Trophoblast cell (in vitro differentiated cells and primary cell): ENCODE results near the gene ARHGAP27. TPM values are rescaled to one million over a fixed set of nuclear protein-coding genes. Genes with fewer than 3 reads are reported as not detected.
"Not testable (repeated sequence)": the region's sequence is repeated elsewhere in the genome, so short reads cannot be mapped to it uniquely, and the experiment has no call there.

Experiments
- DNase-seq, 2 donors: peaks; one replicate each; pipeline ENCODE4 v3.0.0-alpha.2; 2016
- H2AFZ ChIP-seq: 2 replicates; pipeline ENCODE4 v1.6.1; 2013; ENCODE audit warnings: low read length, moderate library complexity, mild to moderate bottlenecking; ENCODE audit not compliant: insufficient read depth, poor library complexity
- H2AK5ac ChIP-seq: 2 replicates; pipeline ENCODE4 v1.6.1; 2013; ENCODE audit warnings: mild to moderate bottlenecking, low read length
- H2BK120ac ChIP-seq: 2 replicates; pipeline ENCODE4 v1.6.1; 2013; ENCODE audit warnings: low read length, mild to moderate bottlenecking, moderate library complexity; ENCODE audit not compliant: insufficient read depth, poor library complexity
- H2BK12ac ChIP-seq: 2 replicates; pipeline ENCODE4 v1.6.1; 2013; ENCODE audit warnings: mild to moderate bottlenecking, low read length, moderate library complexity
- H2BK5ac ChIP-seq: 2 replicates; pipeline ENCODE4 v1.6.1; 2013; ENCODE audit warnings: low read length, low read depth, moderate library complexity, mild to moderate bottlenecking; ENCODE audit not compliant: poor library complexity
- H3K14ac ChIP-seq: 2 replicates; pipeline ENCODE4 v1.6.1; 2013; ENCODE audit warnings: mild to moderate bottlenecking, low read length
- H3K18ac ChIP-seq: 2 replicates; pipeline ENCODE4 v1.6.1; 2013; ENCODE audit warnings: mild to moderate bottlenecking, low read length
- H3K23ac ChIP-seq: 2 replicates; pipeline ENCODE4 v1.6.1; 2013; ENCODE audit warnings: low read length
- H3K27ac ChIP-seq: 2 replicates; pipeline ENCODE4 v1.5.1; 2013; ENCODE audit warnings: low read depth, mild to moderate bottlenecking, inconsistent platforms, low read length, moderate library complexity
- H3K27me3 ChIP-seq: 2 replicates; pipeline ENCODE4 v1.6.1; 2013; ENCODE audit warnings: inconsistent platforms, mild to moderate bottlenecking, low read length, moderate library complexity; ENCODE audit not compliant: insufficient read depth
- H3K36me3 ChIP-seq, 2 experiments: 1 replicate in 1 of 2; 2 replicates in 1 of 2; pipeline ENCODE4 v1.6.1; 2013; ENCODE audit warnings: low read length in 2 of 2, mild to moderate bottlenecking in 2 of 2, moderate library complexity in 1 of 2; ENCODE audit not compliant: insufficient read depth in 2 of 2, control insufficient read depth in 1 of 2
- H3K4ac ChIP-seq: 2 replicates; pipeline ENCODE4 v1.6.1; 2013; ENCODE audit warnings: low read depth, mild to moderate bottlenecking, low read length, moderate library complexity
- H3K4me1 ChIP-seq, 2 experiments: 1 replicate in 1 of 2; 2 replicates in 1 of 2; pipeline ENCODE4 v1.6.1; 2013; ENCODE audit warnings: low read length in 2 of 2, mild to moderate bottlenecking in 2 of 2, moderate library complexity in 1 of 2; ENCODE audit not compliant: insufficient read depth in 2 of 2, control insufficient read depth in 1 of 2
- H3K4me2 ChIP-seq: 2 replicates; pipeline ENCODE4 v1.6.1; 2013; ENCODE audit warnings: inconsistent platforms, mild to moderate bottlenecking, low read length, moderate library complexity
- H3K4me3 ChIP-seq: 2 replicates; pipeline ENCODE4 v1.5.1; 2013; ENCODE audit warnings: mild to moderate bottlenecking, low read depth, low read length, inconsistent platforms
- H3K79me1 ChIP-seq: one replicate; pipeline ENCODE4 v1.6.1; 2013; ENCODE audit warnings: low read length
- H3K79me2 ChIP-seq: 2 replicates; pipeline ENCODE4 v1.6.1; 2013; ENCODE audit warnings: low read length, mild to moderate bottlenecking; ENCODE audit not compliant: control insufficient read depth, insufficient read depth, poor library complexity
- H3K9ac ChIP-seq: 2 replicates; pipeline ENCODE4 v1.6.1; 2013; ENCODE audit warnings: mild to moderate bottlenecking, low read length
- H3K9me3 ChIP-seq: 2 replicates; pipeline ENCODE4 v1.6.1; 2013; ENCODE audit warnings: low read depth, mild to moderate bottlenecking, control low read depth, inconsistent platforms, low read length; ENCODE audit not compliant: insufficient read depth
- H4K12ac ChIP-seq: 2 replicates; pipeline ENCODE4 v1.6.1; 2013; ENCODE audit warnings: low read depth, mild to moderate bottlenecking, low read length, moderate library complexity
- H4K8ac ChIP-seq: 2 replicates; pipeline ENCODE4 v1.6.1; 2013; ENCODE audit warnings: low read depth, mild to moderate bottlenecking, low read length, moderate library complexity
- H4K91ac ChIP-seq: one replicate; pipeline ENCODE4 v1.6.1; 2013; ENCODE audit warnings: low read depth, mild to moderate bottlenecking, low read length, moderate library complexity
- WGBS: extraction: QIAGEN DNeasy Blood & Tissue Kit; methylation state at CpG from one replicate; pipeline ENCODE4 v1.1.7; 2013; ENCODE audit warnings: missing lambda C conversion rate; ENCODE audit not compliant: insufficient read length, insufficient coverage; ENCODE audit errors: extremely low coverage; 5-methylcytosine and 5-hydroxymethylcytosine counted together
- polyA plus RNA-seq: library from polyadenylated mRNA; stranded (reverse); fragments of 200-250 nt; gene quantifications from 2 replicates; pipeline ENCODE4 v1.2.3, GENCODE V29; 2013

ARHGAP27 gene
- 12.2 and 13.9 TPM in 2 replicates for polyA plus RNA-seq

DNA sequence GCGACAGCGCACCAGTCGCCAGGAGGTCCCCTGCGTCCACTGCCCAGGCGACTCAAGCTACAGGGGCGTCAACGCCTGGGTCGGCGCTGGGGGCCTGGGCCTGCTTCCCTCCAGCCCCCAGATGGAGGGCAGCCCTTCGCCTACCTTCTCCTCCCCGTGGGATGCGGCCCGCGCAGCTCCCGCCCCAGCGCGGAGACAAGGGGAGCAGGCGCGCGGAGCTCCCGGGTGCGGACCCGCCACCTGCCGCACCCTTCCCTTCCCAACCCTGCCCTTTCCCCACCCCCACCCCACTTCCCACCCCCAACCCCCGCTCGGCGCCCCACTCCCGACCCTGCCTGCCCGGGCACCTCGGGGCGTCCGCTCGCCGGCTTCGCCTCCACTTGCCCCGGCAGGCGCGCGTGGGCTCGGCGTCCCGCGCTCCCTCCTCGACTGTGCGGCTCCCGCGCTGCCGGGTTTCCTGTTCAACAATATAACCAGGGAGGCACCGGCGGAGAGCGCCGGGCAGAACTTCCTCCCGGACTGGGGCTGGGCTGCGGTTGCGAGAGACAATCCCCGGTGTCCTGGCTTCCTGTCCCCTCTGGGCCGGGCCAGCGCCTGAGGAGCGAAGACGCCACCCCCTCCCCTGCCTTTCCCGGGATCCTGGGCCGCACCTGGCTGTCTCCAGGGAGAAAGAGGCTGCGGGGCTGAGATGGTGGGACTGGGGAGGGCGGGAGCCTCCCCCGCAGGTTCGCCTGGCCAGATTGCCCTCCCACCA, at the start of gene ARHGAP27:
Gene ARHGAP27, minus strand, starts transcription at position 466 of the 754 bp plus-strand sequence. CDS start 2,591 bp downstream, outside the sequence.
- Histone ChIP-seq H3K14ac (peak within 1 kb of the TSS; percentile 77), H3K36me3 (peaks cover under 1 to 3% of the 10 kb centered on the region in 2 experiments), H2BK5ac (peak within 1 kb of the TSS; percentile 21), H3K4me2 (peak within 1 kb of the TSS; percentile 99), H3K9ac (no peak within 1 kb of the TSS), H3K79me1 (peaks cover 18% of the 10 kb centered on the region), H3K4ac (no peak within 1 kb of the TSS), H3K4me1 (peaks cover 14 to 34% of the 10 kb centered on the region in 2 experiments), H3K27ac (peak within 1 kb of the TSS; percentile 61), H2AFZ (peak within 1 kb of the TSS; percentile 66), H4K12ac (peak within 1 kb of the TSS; percentile 22), H2AK5ac (no peak within 1 kb of the TSS), H3K4me3 (peak within 1 kb of the TSS; percentile 77), H3K9me3 (no peaks in the 10 kb centered on the region), H3K79me2 (peaks cover 2% of the 10 kb centered on the region), H3K18ac (peak within 1 kb of the TSS; percentile 67), H4K91ac (peak within 1 kb of the TSS; percentile 63), H4K8ac (peak within 1 kb of the TSS; percentile 52), H2BK120ac (peak within 1 kb of the TSS; percentile 31), H3K27me3 (peaks cover 21% of the 10 kb centered on the region), H3K23ac (no peak within 1 kb of the TSS), H2BK12ac (peak within 1 kb of the TSS; percentile 21)
- peak in 1 of 2 donors; percentile 40 for DNase-seq
- no CpG with 5 or more reads among the region's 66 CpGs for WGBS

GRCh38 chr17:45482317-45482716, 49.6 kb upstream of the ARHGAP27 start:
- H2AFZ ChIP-seq, H3K18ac ChIP-seq, H4K91ac ChIP-seq, H3K14ac ChIP-seq, H3K36me3 ChIP-seq, H2AK5ac ChIP-seq, H3K23ac ChIP-seq, H3K4me1 ChIP-seq, H3K4ac ChIP-seq, DNase-seq, H3K4me2 ChIP-seq, H3K27ac ChIP-seq, H4K12ac ChIP-seq, H3K9ac ChIP-seq, H4K8ac ChIP-seq, H3K4me3 ChIP-seq, H2BK120ac ChIP-seq, H2BK12ac ChIP-seq, H2BK5ac ChIP-seq, H3K9me3 ChIP-seq, H3K27me3 ChIP-seq, H3K79me2 ChIP-seq, H3K79me1 ChIP-seq: not testable (repeated sequence)
- WGBS = no CpG with 5 or more reads among the region's 4 CpGs

DNA sequence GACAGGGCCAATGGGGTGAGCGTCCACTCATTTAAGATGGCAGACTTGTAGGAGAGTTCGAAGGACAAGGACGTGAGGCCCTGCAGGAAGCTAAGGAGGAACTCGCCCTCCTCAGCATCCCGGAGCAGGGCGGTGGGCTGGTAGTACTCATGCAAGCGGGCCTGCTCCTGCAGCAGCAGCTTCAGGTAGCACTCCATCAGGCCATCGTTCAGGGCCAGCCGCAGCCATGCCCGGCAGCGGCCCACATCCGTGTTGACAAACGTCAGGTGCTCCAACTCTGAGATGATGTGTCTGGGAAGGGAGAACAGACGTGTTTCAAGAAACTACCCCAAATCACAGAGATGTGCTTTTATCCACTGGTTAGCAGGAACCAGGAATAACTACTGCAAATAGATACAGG, 42.8 kb upstream of the ARHGAP27 start:
- not testable (repeated sequence) for H3K14ac ChIP-seq, H4K8ac ChIP-seq, H3K4ac ChIP-seq, H3K79me1 ChIP-seq, H3K27me3 ChIP-seq, H2AFZ ChIP-seq, H3K4me3 ChIP-seq, H4K91ac ChIP-seq, H3K9ac ChIP-seq, H2BK5ac ChIP-seq, H2BK120ac ChIP-seq, H3K18ac ChIP-seq, H3K27ac ChIP-seq, H2BK12ac ChIP-seq, H3K9me3 ChIP-seq, DNase-seq, H3K79me2 ChIP-seq, H3K4me2 ChIP-seq, H2AK5ac ChIP-seq, H3K23ac ChIP-seq, H3K4me1 ChIP-seq, H4K12ac ChIP-seq
- WGBS = no CpG with 5 or more reads among the region's 14 CpGs
- H3K36me3 ChIP-seq = peaks cover 12 to 14% of the 10 kb centered on the region in 2 experiments

DNA sequence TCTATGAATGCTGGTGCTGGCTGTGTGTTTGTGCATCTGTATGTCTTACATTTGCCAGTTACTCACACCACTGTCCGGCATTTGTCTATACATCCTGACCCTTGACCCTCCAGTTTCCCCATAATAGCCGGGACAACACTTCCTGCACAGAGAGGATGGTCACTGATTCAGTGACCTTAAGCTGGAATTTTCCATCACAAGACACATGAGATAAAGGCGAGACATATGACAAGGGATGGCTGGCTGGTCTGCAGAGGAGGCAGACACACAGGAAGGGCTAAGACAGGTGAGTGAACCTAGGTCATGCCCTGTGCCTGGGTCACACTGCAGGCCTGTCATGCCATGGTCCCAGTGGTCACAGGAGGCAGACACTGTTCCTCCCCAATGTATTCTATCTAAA, 39.6 kb upstream of the ARHGAP27 start:
- not testable (repeated sequence) for H3K4me3 ChIP-seq, H3K4me1 ChIP-seq, H4K12ac ChIP-seq, H3K27me3 ChIP-seq, H3K14ac ChIP-seq, H3K4me2 ChIP-seq, H3K36me3 ChIP-seq, H3K4ac ChIP-seq, H3K27ac ChIP-seq, H3K79me1 ChIP-seq, H3K9me3 ChIP-seq, H2BK120ac ChIP-seq, H3K9ac ChIP-seq, H2BK12ac ChIP-seq, H2AK5ac ChIP-seq, H2AFZ ChIP-seq, H2BK5ac ChIP-seq, H4K91ac ChIP-seq, H4K8ac ChIP-seq, H3K79me2 ChIP-seq, H3K18ac ChIP-seq
- no CpG with 5 or more reads among the region's 3 CpGs for WGBS
- peak overlapping the region; percentile 96 for H3K23ac ChIP-seq
- peak in 1 of 2 donors; percentile 0 for DNase-seq
